IPS DF 19.7 (cell line): ENCODE results near the gene EHHADH.
"Not testable (repeated sequence)": the region's sequence is repeated elsewhere in the genome, so short reads cannot be mapped to it uniquely, and the experiment has no call there.

Source experiments
- DNase-seq: peaks from one replicate; pipeline ENCODE4 v3.0.0-alpha.2; 2013; ENCODE audit warnings: low read depth, low spot score

EHHADH gene

GRCh38 chr3:185253645-185254410 is at the start of gene EHHADH:
EHHADH (minus strand) TSS chr3:185254049; CDS start chr3:185254022, 27 bp downstream.
- DNase-seq = no peak

GRCh38 chr3:185299918-185300426 is 46.1 kb upstream of the EHHADH start:
- DNase-seq = not testable (repeated sequence)

- no peak for DNase-seq
Measured at GRCh38 chr3:185297867-185298266, 44.0 kb upstream of the EHHADH start.

GRCh38 chr3:185292238-185292637 is 38.4 kb upstream of the EHHADH start:
- no peak for DNase-seq

- DNase-seq = no peak
Measured at GRCh38 chr3:185290266-185290665, 36.4 kb upstream of the EHHADH start.

GRCh38 chr3:185283374-185283935 is 29.6 kb upstream of the EHHADH start:
- no peak for DNase-seq

GRCh38 chr3:185282696-185283373 is 29.0 kb upstream of the EHHADH start:
- DNase-seq = peak; percentile 91

GRCh38 chr3:185280572-185281365 is 26.9 kb upstream of the EHHADH start:
- peak; percentile 25 for DNase-seq

- no peak for DNase-seq
Measured at GRCh38 chr3:185279587-185280138, 25.8 kb upstream of the EHHADH start.

- no peak for DNase-seq
Measured at GRCh38 chr3:185276415-185276814, 22.6 kb upstream of the EHHADH start.

GRCh38 chr3:185272033-185272432 is 18.2 kb upstream of the EHHADH start:
- DNase-seq = no peak

- no peak for DNase-seq
Measured at GRCh38 chr3:185270956-185271332, 17.1 kb upstream of the EHHADH start.

- no peak for DNase-seq
Measured at GRCh38 chr3:185270262-185270955, 16.6 kb upstream of the EHHADH start.

GRCh38 chr3:185268194-185268962 is 14.5 kb upstream of the EHHADH start:
- DNase-seq = no peak

GRCh38 chr3:185267193-185267592 is 13.3 kb upstream of the EHHADH start:
- DNase-seq = no peak

GRCh38 chr3:185264849-185265553 is 11.2 kb upstream of the EHHADH start:
- no peak for DNase-seq

- DNase-seq = no peak
Measured at GRCh38 chr3:185263423-185263822, 9.6 kb upstream of the EHHADH start.

GRCh38 chr3:185257334-185257733 is 3.5 kb upstream of the EHHADH start:
- no peak for DNase-seq

- DNase-seq = no peak
Measured at GRCh38 chr3:185254799-185255198, 950 bp upstream of the EHHADH start.
